ENCODE results near the gene CRTC3.
"Not testable (repeated sequence)": the region's sequence is repeated elsewhere in the genome, so short reads cannot be mapped to it uniquely, and the experiment has no call there.

Gene CRTC3

GRCh38 chr15:90633360-90633759 lies 103.6 kb downstream of the CRTC3 start:
- Histone ChIP-seq H3K9ac (ENCODE audit: low read depth in 1 of 2, low read length in 2 of 2) (no peak overlapping the region), H3K36me3 (ENCODE audit: control insufficient read depth in 1 of 2, insufficient read depth in 2 of 2, low read length in 2 of 2) (peaks cover 24 to 57% of the 10 kb centered on the region in 2 donors), H3K27me3 (ENCODE audit: control insufficient read depth in 1 of 2, insufficient read depth in 2 of 2, low read length in 2 of 2) (no peaks in the 10 kb centered on the region), H3K27ac (ENCODE audit: low read depth, low read length) (no peak overlapping the region), H3K4me3 (ENCODE audit: low read depth in 1 of 2, low read length in 2 of 2) (no peak overlapping the region), H3K4me1 (ENCODE audit: control insufficient read depth in 1 of 2, insufficient read depth in 2 of 2, low read length in 2 of 2) (no peaks in the 10 kb centered on the region), H3K9me3 (ENCODE audit: control insufficient read depth in 1 of 2, low read length in 2 of 2) (no peaks in the 10 kb centered on the region)

DNA sequence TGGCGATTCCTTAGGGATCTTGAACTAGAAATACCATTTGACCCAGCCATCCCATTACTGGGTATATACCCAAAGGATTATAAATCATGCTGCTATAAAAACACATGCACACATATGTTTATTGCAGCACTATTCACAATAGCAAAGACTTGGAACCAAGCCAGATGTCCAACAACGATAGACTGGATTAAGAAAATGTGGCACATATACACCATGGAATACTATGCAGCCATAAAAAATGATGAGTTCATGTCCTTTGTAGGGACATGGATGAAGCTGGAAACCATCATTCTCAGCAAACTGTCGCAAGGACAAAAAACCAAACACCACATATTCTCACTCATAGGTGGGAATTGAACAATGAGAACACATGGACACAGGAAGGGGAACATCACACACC lies 107.3 kb downstream of the CRTC3 start:
- H3K4me3 ChIP-seq (ENCODE audit: low read depth in 1 of 2, low read length in 2 of 2); H3K9ac ChIP-seq (ENCODE audit: low read depth in 1 of 2, low read length in 2 of 2); H3K4me1 ChIP-seq (ENCODE audit: control insufficient read depth in 1 of 2, insufficient read depth in 2 of 2, low read length in 2 of 2); H3K9me3 ChIP-seq (ENCODE audit: control insufficient read depth in 1 of 2, low read length in 2 of 2); H3K27ac ChIP-seq (ENCODE audit: low read depth, low read length); H3K27me3 ChIP-seq (ENCODE audit: control insufficient read depth in 1 of 2, insufficient read depth in 2 of 2, low read length in 2 of 2): not testable (repeated sequence)
- peaks cover 14 to 50% of the 10 kb centered on the region in 2 donors for H3K36me3 ChIP-seq (ENCODE audit: control insufficient read depth in 1 of 2, insufficient read depth in 2 of 2, low read length in 2 of 2)

DNA sequence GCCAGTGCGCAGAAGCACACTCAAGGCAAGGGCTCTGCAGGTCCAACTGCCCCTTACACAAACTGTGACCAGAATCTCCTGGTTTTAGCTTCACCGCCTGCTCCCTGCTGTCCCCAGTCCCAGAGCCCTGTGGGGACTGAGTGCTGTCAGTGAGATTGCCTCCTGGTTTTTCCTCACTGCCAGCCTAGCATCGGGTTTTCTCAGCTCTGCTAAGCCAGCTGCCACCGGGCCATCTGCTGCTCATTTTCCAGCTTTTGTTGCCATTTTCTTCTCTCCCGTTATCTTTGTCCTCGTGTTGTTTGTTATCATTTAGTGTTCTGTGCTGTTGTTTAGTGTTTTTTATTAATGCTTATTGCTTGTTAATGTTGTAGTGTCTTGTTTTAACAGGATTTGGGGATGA lies 108.0 kb downstream of the CRTC3 start:
- no peaks in the 10 kb centered on the region for H3K27me3 ChIP-seq (ENCODE audit: control insufficient read depth in 1 of 2, insufficient read depth in 2 of 2, low read length in 2 of 2)
- no peak overlapping the region for H3K9ac ChIP-seq (ENCODE audit: low read depth in 1 of 2, low read length in 2 of 2)
- H3K36me3 ChIP-seq (ENCODE audit: control insufficient read depth in 1 of 2, insufficient read depth in 2 of 2, low read length in 2 of 2): peaks cover 20 to 55% of the 10 kb centered on the region in 2 donors
- H3K9me3 ChIP-seq (ENCODE audit: control insufficient read depth in 1 of 2, low read length in 2 of 2): no peaks in the 10 kb centered on the region
- H3K4me3 ChIP-seq (ENCODE audit: low read depth in 1 of 2, low read length in 2 of 2): no peak overlapping the region
- H3K27ac ChIP-seq (ENCODE audit: low read depth, low read length): no peak overlapping the region
- H3K4me1 ChIP-seq (ENCODE audit: control insufficient read depth in 1 of 2, insufficient read depth in 2 of 2, low read length in 2 of 2): peaks cover 0 to 5% of the 10 kb centered on the region in 2 donors

DNA sequence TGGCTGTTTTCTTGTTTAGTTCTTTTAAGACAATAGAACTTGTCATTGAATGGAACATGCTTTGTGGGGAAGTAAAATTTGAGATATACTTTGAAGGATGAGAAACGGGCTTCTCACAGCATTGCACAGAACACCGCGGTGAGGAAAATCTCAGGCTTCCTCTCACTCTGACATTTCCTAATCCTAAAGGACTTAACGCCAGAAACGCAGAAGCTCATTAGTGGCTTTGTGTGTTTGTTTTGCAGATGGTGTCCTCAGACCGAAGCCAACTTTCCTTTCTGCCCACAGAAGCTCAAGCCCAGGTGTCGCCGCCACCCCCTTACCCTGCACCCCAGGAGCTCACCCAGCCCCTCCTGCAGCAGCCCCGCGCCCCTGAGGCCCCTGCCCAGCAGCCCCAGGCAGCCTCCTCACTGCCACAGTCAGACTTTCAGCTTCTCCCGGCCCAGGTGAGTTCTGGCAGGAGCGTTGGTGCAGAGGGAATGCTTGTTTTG lies 108.5 kb downstream of the CRTC3 start:
- H3K27me3 ChIP-seq (ENCODE audit: control insufficient read depth in 1 of 2, insufficient read depth in 2 of 2, low read length in 2 of 2): no peaks in the 10 kb centered on the region
- peaks cover 0 to 5% of the 10 kb centered on the region in 2 donors for H3K4me1 ChIP-seq (ENCODE audit: control insufficient read depth in 1 of 2, insufficient read depth in 2 of 2, low read length in 2 of 2)
- H3K9me3 ChIP-seq (ENCODE audit: control insufficient read depth in 1 of 2, low read length in 2 of 2): no peaks in the 10 kb centered on the region
- H3K9ac ChIP-seq (ENCODE audit: low read depth in 1 of 2, low read length in 2 of 2): no peak overlapping the region
- peaks cover 22 to 55% of the 10 kb centered on the region in 2 donors for H3K36me3 ChIP-seq (ENCODE audit: control insufficient read depth in 1 of 2, insufficient read depth in 2 of 2, low read length in 2 of 2)
- no peak overlapping the region for H3K4me3 ChIP-seq (ENCODE audit: low read depth in 1 of 2, low read length in 2 of 2)
- H3K27ac ChIP-seq (ENCODE audit: low read depth, low read length): no peak overlapping the region

GRCh38 chr15:90638963-90639362 lies 109.2 kb downstream of the CRTC3 start:
- Histone ChIP-seq H3K4me1 (ENCODE audit: control insufficient read depth in 1 of 2, insufficient read depth in 2 of 2, low read length in 2 of 2) (peaks cover 0 to 5% of the 10 kb centered on the region in 2 donors), H3K36me3 (ENCODE audit: control insufficient read depth in 1 of 2, insufficient read depth in 2 of 2, low read length in 2 of 2) (peaks cover 24 to 53% of the 10 kb centered on the region in 2 donors), H3K27ac (ENCODE audit: low read depth, low read length) (no peak overlapping the region), H3K4me3 (ENCODE audit: low read depth in 1 of 2, low read length in 2 of 2) (no peak overlapping the region), H3K9ac (ENCODE audit: low read depth in 1 of 2, low read length in 2 of 2) (no peak overlapping the region), H3K27me3 (ENCODE audit: control insufficient read depth in 1 of 2, insufficient read depth in 2 of 2, low read length in 2 of 2) (no peaks in the 10 kb centered on the region), H3K9me3 (ENCODE audit: control insufficient read depth in 1 of 2, low read length in 2 of 2) (no peaks in the 10 kb centered on the region)

- Histone ChIP-seq H3K4me1 (ENCODE audit: control insufficient read depth in 1 of 2, insufficient read depth in 2 of 2, low read length in 2 of 2) (peaks cover 0 to 5% of the 10 kb centered on the region in 2 donors), H3K36me3 (ENCODE audit: control insufficient read depth in 1 of 2, insufficient read depth in 2 of 2, low read length in 2 of 2) (peaks cover 21 to 39% of the 10 kb centered on the region in 2 donors), H3K27ac (ENCODE audit: low read depth, low read length) (no peak overlapping the region), H3K27me3 (ENCODE audit: control insufficient read depth in 1 of 2, insufficient read depth in 2 of 2, low read length in 2 of 2) (no peaks in the 10 kb centered on the region), H3K9me3 (ENCODE audit: control insufficient read depth in 1 of 2, low read length in 2 of 2) (no peaks in the 10 kb centered on the region), H3K9ac (ENCODE audit: low read depth in 1 of 2, low read length in 2 of 2) (no peak overlapping the region), H3K4me3 (ENCODE audit: low read depth in 1 of 2, low read length in 2 of 2) (no peak overlapping the region)
Observed at GRCh38 chr15:90640862-90641261, 111.1 kb downstream of the CRTC3 start.

DNA sequence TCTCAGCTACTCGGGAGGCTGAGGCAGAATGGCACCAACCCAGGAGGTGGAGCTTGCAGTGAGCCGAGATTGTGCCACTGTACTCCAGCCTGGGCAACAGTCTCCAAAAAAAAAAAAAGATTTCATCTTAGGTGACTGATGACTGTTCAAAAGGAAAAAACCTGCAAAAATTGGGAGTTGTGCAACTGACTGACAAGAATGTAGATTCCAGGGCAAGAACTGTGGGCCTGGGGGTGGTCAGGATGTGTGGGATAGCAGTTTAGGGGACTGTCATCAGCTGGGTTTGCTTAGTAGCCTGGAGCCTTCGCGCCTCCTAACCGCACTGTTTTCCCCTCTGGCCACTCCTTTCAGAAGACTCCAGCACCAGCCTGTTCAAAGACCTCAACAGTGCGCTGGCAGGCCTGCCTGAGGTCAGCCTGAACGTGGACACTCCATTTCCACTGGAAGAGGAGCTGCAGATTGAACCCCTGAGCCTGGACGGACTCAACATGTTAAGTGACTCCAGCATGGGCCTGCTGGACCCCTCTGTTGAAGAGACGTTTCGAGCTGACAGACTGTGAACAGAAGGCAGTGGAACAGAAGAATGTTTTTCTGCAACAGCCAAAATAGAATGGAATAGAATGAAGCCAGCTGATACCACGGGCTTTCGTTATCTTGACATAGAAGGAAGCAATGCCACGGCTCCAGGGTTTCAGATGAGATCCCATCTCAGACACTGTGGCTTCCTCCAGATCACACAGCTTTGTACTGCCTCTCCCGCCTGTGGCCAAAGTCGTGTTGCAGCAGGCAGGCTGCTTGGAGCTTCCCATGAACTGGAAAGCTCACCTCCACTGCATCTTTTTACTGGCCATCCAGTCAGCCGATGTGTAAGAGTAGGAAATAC lies 112.1 kb downstream of the CRTC3 start:
- H3K4me3 ChIP-seq (ENCODE audit: low read depth in 1 of 2, low read length in 2 of 2): no peak overlapping the region
- no peaks in the 10 kb centered on the region for H3K27me3 ChIP-seq (ENCODE audit: control insufficient read depth in 1 of 2, insufficient read depth in 2 of 2, low read length in 2 of 2)
- H3K9me3 ChIP-seq (ENCODE audit: control insufficient read depth in 1 of 2, low read length in 2 of 2): no peaks in the 10 kb centered on the region
- peaks cover 0 to 5% of the 10 kb centered on the region in 2 donors for H3K4me1 ChIP-seq (ENCODE audit: control insufficient read depth in 1 of 2, insufficient read depth in 2 of 2, low read length in 2 of 2)
- peaks cover 21 to 39% of the 10 kb centered on the region in 2 donors for H3K36me3 ChIP-seq (ENCODE audit: control insufficient read depth in 1 of 2, insufficient read depth in 2 of 2, low read length in 2 of 2)
- no peak overlapping the region for H3K27ac ChIP-seq (ENCODE audit: low read depth, low read length)
- no peak overlapping the region for H3K9ac ChIP-seq (ENCODE audit: low read depth in 1 of 2, low read length in 2 of 2)

- no peaks in the 10 kb centered on the region for H3K27me3 ChIP-seq (ENCODE audit: control insufficient read depth in 1 of 2, insufficient read depth in 2 of 2, low read length in 2 of 2)
- H3K9me3 ChIP-seq (ENCODE audit: control insufficient read depth in 1 of 2, low read length in 2 of 2): no peaks in the 10 kb centered on the region
- H3K27ac ChIP-seq (ENCODE audit: low read depth, low read length): no peak overlapping the region
- H3K9ac ChIP-seq (ENCODE audit: low read depth in 1 of 2, low read length in 2 of 2): no peak overlapping the region
- peaks cover 21 to 39% of the 10 kb centered on the region in 2 donors for H3K36me3 ChIP-seq (ENCODE audit: control insufficient read depth in 1 of 2, insufficient read depth in 2 of 2, low read length in 2 of 2)
- peaks cover 0 to 5% of the 10 kb centered on the region in 2 donors for H3K4me1 ChIP-seq (ENCODE audit: control insufficient read depth in 1 of 2, insufficient read depth in 2 of 2, low read length in 2 of 2)
- no peak overlapping the region for H3K4me3 ChIP-seq (ENCODE audit: low read depth in 1 of 2, low read length in 2 of 2)
Observed at GRCh38 chr15:90642464-90643300, 113.0 kb downstream of the CRTC3 start.

DNA sequence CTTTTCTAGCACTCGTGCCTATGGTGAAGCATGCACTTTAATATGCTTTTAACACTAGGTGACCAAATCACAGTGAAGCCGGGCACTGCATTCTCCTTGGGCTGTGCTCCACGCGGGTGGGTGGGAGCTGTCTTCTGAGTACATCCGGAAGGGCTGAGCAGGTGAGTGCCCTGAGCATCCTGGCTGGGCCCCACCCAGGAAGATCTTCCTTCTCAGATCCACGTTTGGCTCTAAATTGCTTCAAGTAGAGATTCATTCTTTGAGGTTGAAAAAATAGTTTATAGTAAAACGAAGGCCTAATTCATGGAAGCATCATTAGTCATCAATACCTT lies 113.5 kb downstream of the CRTC3 start:
- no peak overlapping the region for H3K9ac ChIP-seq (ENCODE audit: low read depth in 1 of 2, low read length in 2 of 2)
- H3K4me1 ChIP-seq (ENCODE audit: control insufficient read depth in 1 of 2, insufficient read depth in 2 of 2, low read length in 2 of 2): peaks cover 2 to 8% of the 10 kb centered on the region in 2 donors
- no peaks in the 10 kb centered on the region for H3K27me3 ChIP-seq (ENCODE audit: control insufficient read depth in 1 of 2, insufficient read depth in 2 of 2, low read length in 2 of 2)
- H3K36me3 ChIP-seq (ENCODE audit: control insufficient read depth in 1 of 2, insufficient read depth in 2 of 2, low read length in 2 of 2): peaks cover 21 to 38% of the 10 kb centered on the region in 2 donors
- H3K4me3 ChIP-seq (ENCODE audit: low read depth in 1 of 2, low read length in 2 of 2): no peak overlapping the region
- no peak overlapping the region for H3K27ac ChIP-seq (ENCODE audit: low read depth, low read length)
- no peaks in the 10 kb centered on the region for H3K9me3 ChIP-seq (ENCODE audit: control insufficient read depth in 1 of 2, low read length in 2 of 2)

GRCh38 chr15:90644526-90644925 lies 114.8 kb downstream of the CRTC3 start:
- Histone ChIP-seq H3K9ac (ENCODE audit: low read depth in 1 of 2, low read length in 2 of 2) (no peak overlapping the region), H3K9me3 (ENCODE audit: control insufficient read depth in 1 of 2, low read length in 2 of 2) (no peaks in the 10 kb centered on the region), H3K4me3 (ENCODE audit: low read depth in 1 of 2, low read length in 2 of 2) (no peak overlapping the region), H3K36me3 (ENCODE audit: control insufficient read depth in 1 of 2, insufficient read depth in 2 of 2, low read length in 2 of 2) (peaks cover 21 to 30% of the 10 kb centered on the region in 2 donors), H3K27me3 (ENCODE audit: control insufficient read depth in 1 of 2, insufficient read depth in 2 of 2, low read length in 2 of 2) (no peaks in the 10 kb centered on the region), H3K4me1 (ENCODE audit: control insufficient read depth in 1 of 2, insufficient read depth in 2 of 2, low read length in 2 of 2) (peaks cover 7 to 13% of the 10 kb centered on the region in 2 donors), H3K27ac (ENCODE audit: low read depth, low read length) (no peak overlapping the region)

All from duodenal mucosa (tissue), 2 donors.